Measurements from ENCODE around the gene DCAF7. TPM values are rescaled to one million over a fixed set of nuclear protein-coding genes. Genes with fewer than 3 reads are reported as not detected.

The DCAF7 gene
- total and polyA plus RNA-seq, 2 donors from 2014 or later = 19.9 to 81.0 TPM

DNA sequence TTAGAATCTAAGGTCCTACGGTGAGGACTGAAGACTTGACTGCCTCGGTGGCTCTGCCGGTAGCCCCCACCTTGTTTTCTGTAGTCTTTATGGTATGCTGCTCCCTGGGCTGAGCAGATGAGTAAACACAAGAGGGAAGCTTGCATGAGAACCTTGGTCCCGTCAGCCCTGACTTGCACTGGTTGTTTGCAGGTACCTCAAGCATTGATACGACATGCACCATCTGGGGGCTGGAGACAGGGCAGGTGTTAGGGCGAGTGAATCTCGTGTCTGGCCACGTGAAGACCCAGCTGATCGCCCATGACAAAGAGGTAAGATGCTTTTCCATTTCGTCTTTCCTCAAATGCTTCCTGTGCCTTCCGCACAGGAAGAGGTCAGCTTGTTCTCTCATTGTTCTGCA is 29.4 kb downstream of the DCAF7 start:
- intact Hi-C loops (cut with DNase I) = no loop called here
- H3K36me3 ChIP-seq (ENCODE audit: control insufficient read depth in 2 of 3, insufficient read depth in 3 of 3, low read length in 3 of 3) = peaks cover 5 to 28% (median 26%) of the 10 kb centered on the region in 3 donors
- H3K9ac ChIP-seq (ENCODE audit: low read length in 3 of 3) = no peak overlapping the region
- no peak overlapping the region for H3K4me3 ChIP-seq (ENCODE audit: low read length in 3 of 3)
- H3K27me3 ChIP-seq (ENCODE audit: control insufficient read depth, insufficient read depth, low read length) = no peaks in the 10 kb centered on the region
- no peak for FAIRE-seq
- H3K27ac ChIP-seq (ENCODE audit: low read depth in 2 of 2, low read length in 2 of 2) = no peak overlapping the region
- TF ChIP-seq, protein P1, sequence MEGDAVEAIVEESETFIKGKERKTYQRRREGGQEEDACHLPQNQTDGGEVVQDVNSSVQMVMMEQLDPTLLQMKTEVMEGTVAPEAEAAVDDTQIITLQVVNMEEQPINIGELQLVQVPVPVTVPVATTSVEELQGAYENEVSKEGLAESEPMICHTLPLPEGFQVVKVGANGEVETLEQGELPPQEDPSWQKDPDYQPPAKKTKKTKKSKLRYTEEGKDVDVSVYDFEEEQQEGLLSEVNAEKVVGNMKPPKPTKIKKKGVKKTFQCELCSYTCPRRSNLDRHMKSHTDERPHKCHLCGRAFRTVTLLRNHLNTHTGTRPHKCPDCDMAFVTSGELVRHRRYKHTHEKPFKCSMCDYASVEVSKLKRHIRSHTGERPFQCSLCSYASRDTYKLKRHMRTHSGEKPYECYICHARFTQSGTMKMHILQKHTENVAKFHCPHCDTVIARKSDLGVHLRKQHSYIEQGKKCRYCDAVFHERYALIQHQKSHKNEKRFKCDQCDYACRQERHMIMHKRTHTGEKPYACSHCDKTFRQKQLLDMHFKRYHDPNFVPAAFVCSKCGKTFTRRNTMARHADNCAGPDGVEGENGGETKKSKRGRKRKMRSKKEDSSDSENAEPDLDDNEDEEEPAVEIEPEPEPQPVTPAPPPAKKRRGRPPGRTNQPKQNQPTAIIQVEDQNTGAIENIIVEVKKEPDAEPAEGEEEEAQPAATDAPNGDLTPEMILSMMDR (IDR thresholded peaks at IDR 0.05; ENCODE audit: borderline replicate concordance, extremely low read depth, insufficient read depth) = no peak
- H3K9me3 ChIP-seq (ENCODE audit: control insufficient read depth in 2 of 3, insufficient read depth in 1 of 3, low read length in 3 of 3) = no peaks in the 10 kb centered on the region
- peaks cover 0 to 3% (median 2%) of the 10 kb centered on the region in 3 donors for H3K4me1 ChIP-seq (ENCODE audit: control insufficient read depth in 2 of 3, insufficient read depth in 2 of 3, low read depth in 1 of 3, low read length in 3 of 3)
- DNase-seq = peak in 1 of 5 donors; percentile 23

GRCh38 chr17:63587770-63588169 is 37.5 kb downstream of the DCAF7 start:
- Histone ChIP-seq H3K27me3 (ENCODE audit: control insufficient read depth, insufficient read depth, low read length) (no peaks in the 10 kb centered on the region), H3K36me3 (ENCODE audit: control insufficient read depth in 2 of 3, insufficient read depth in 3 of 3, low read length in 3 of 3) (peaks cover 8 to 59% (median 52%) of the 10 kb centered on the region in 3 donors), H3K9me3 (ENCODE audit: control insufficient read depth in 2 of 3, insufficient read depth in 1 of 3, low read length in 3 of 3) (no peaks in the 10 kb centered on the region), H3K27ac (ENCODE audit: low read depth in 2 of 2, low read length in 2 of 2) (no peak overlapping the region), H3K4me3 (ENCODE audit: low read length in 3 of 3) (no peak overlapping the region), H3K4me1 (ENCODE audit: control insufficient read depth in 2 of 3, insufficient read depth in 2 of 3, low read depth in 1 of 3, low read length in 3 of 3) (no peaks in the 10 kb centered on the region), H3K9ac (ENCODE audit: low read length in 3 of 3) (no peak overlapping the region)
- no peak for FAIRE-seq
- DNase-seq = no peak
- TF ChIP-seq, protein P1 (IDR thresholded peaks at IDR 0.05; ENCODE audit: borderline replicate concordance, extremely low read depth, insufficient read depth) = no peak
- intact Hi-C loops (cut with DNase I) = no loop called here

DNA sequence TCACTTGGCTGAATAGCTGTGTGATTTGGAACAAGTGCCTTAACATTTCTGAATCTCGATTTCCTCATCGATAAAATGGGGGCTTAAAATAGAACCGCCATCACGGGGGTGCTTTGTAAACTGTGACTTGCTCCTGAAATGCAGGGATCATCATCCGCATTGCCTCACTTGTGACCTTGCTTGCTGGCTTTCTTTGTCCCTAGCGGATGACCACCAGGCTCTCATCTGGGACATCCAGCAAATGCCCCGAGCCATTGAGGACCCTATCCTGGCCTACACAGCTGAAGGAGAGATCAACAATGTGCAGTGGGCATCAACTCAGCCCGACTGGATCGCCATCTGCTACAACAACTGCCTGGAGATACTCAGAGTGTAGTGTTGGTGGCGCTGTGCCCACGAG is 38.5 kb downstream of the DCAF7 start:
- Histone ChIP-seq H3K36me3 (ENCODE audit: control insufficient read depth in 2 of 3, insufficient read depth in 3 of 3, low read length in 3 of 3) (peaks cover 8 to 58% (median 42%) of the 10 kb centered on the region in 3 donors), H3K4me3 (ENCODE audit: low read length in 3 of 3) (no peak overlapping the region), H3K27ac (ENCODE audit: low read depth in 2 of 2, low read length in 2 of 2) (no peak overlapping the region), H3K27me3 (ENCODE audit: control insufficient read depth, insufficient read depth, low read length) (no peaks in the 10 kb centered on the region), H3K9ac (ENCODE audit: low read length in 3 of 3) (no peak overlapping the region), H3K9me3 (ENCODE audit: control insufficient read depth in 2 of 3, insufficient read depth in 1 of 3, low read length in 3 of 3) (no peaks in the 10 kb centered on the region), H3K4me1 (ENCODE audit: control insufficient read depth in 2 of 3, insufficient read depth in 2 of 3, low read depth in 1 of 3, low read length in 3 of 3) (no peaks in the 10 kb centered on the region)
- TF ChIP-seq, protein P1 (IDR thresholded peaks at IDR 0.05; ENCODE audit: borderline replicate concordance, extremely low read depth, insufficient read depth) = no peak
- DNase-seq (no peak), FAIRE-seq (no peak)
- intact Hi-C loops (cut with DNase I) = no loop called here

DNA sequence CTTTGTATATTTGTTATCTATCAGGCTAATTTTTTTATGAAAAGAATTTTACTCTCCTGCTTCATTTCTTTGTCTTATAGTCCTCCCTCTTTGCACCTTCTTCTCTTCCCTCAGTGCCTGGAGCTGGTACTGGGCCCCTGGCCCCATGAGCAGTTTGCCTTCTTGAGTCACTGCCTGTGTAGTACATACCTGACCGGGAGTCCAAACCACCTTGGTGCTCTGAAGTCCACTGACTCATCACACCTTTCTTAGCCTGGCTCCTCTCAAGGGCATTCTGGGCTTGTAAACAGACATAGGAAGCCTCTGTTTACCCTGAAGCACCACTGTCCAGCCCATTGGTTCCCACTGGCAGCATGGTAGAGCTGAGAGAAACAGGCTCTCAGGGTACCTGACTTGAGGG is 39.4 kb downstream of the DCAF7 start:
- intact Hi-C loops (cut with DNase I) = no loop called here

More for the DNA sequence above, 39.4 kb downstream of the DCAF7 start:
- FAIRE-seq = no peak
- Histone ChIP-seq H3K9me3 (ENCODE audit: control insufficient read depth in 2 of 3, insufficient read depth in 1 of 3, low read length in 3 of 3) (no peaks in the 10 kb centered on the region), H3K36me3 (ENCODE audit: control insufficient read depth in 2 of 3, insufficient read depth in 3 of 3, low read length in 3 of 3) (peaks cover 8 to 55% (median 42%) of the 10 kb centered on the region in 3 donors), H3K4me1 (ENCODE audit: control insufficient read depth in 2 of 3, insufficient read depth in 2 of 3, low read depth in 1 of 3, low read length in 3 of 3) (no peaks in the 10 kb centered on the region), H3K27ac (ENCODE audit: low read depth in 2 of 2, low read length in 2 of 2) (no peak overlapping the region), H3K4me3 (ENCODE audit: low read length in 3 of 3) (no peak overlapping the region), H3K27me3 (ENCODE audit: control insufficient read depth, insufficient read depth, low read length) (no peaks in the 10 kb centered on the region), H3K9ac (ENCODE audit: low read length in 3 of 3) (no peak overlapping the region)
- DNase-seq = no peak
- TF ChIP-seq, protein P1 (IDR thresholded peaks at IDR 0.05; ENCODE audit: borderline replicate concordance, extremely low read depth, insufficient read depth) = no peak

Measured in kidney (tissue), 14 donors.